NCI-H524 (cell line): ENCODE results near the gene VSTM4.

ENCODE experiments used
- DNase-seq, 2 experiments: peaks; one replicate each; lab custom pipeline; 2025; lab: John Stamatoyannopoulos, UW

The VSTM4 gene

DNA sequence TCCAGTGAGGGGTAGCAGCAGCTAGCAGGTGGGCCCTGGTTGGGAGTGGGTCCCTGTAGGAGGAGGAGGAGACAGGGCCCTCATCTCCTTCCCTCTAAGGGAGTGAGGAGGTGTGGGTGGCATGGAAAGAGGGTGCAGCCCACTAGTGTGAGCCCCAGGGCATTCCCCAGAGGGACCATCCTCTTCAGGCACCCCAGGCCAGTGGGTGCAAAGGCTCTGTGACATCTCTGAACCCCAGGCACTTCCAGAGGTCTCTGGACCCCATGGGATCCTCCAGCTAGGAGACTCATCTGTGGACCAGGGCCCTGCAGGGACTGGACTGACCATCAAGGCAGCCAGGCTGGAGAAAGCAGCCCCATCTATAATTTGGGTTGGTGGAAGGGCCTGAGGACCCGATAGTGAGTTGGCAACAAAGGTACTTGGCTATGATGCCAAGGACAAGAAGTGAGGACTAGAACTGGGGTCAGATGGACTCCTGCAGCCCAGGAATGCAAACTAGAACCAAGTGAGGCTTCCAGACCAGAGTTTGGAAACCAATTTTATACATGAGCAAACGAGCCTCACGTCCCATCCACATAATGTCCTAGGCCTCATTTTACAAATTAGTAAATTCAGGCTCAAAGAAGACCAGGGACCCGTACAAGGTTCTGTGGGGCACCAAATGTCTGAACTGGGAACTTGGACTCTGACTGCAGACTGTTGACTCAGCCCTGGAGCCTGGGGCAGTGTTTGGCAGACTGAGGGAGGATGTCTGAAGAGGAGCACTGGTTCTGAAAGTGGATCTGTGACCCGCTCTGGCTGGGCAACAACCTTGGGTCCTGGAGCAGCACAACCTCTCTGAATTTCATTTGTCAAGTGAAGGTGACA is 1.4 kb upstream of the VSTM4 start:
- no peak for DNase-seq

DNA sequence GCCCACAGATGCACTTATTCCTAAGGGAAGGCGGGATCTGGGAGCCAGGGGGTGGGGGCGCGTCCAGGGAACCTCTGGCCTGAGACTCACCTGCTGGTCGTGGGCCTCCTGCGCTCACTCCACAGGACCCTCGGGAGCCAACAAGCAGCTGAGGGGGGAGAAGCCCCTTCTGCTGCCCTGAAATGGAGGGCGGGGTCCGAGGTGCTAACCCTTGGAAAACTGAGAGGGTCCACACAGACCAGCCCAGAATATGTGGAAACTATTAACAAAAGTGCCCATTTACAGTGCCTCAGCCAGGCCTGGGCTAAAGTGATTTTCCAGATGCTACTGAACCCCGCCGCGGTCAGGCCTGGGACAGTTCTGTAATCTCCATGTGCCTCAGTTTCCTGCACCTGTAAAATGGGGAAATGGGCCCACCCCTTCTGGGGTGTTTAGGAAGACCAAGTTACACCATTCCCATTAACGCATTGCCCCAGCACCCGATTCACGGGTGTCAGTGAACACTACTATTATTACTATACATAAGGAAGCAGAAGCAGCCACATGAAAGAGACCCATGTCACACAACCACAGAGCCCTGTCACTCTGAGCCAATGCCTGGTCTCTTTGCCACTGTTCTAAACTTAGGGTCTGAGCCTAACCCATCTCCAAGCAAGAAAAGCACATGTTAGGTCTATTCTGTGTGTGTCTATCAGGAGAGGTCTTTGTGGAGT is 630 bp upstream of the VSTM4 start:
- DNase-seq: no peak

DNA sequence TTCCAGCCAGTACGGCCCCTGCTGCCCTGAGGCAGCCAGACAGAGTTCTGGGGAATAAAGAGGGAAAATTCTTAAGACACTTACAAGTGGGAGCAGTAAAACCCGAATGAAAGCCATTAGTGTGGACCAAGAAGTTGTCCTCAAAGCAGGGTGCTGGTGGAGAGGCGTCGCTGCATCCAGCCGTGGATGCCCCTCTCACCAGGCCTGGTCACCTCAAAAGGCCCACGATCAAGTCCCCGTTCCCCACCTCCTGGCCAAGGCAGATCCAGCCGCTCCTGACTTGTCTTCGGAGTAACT is 656 bp downstream of the VSTM4 start:
- DNase-seq: no peak

DNA sequence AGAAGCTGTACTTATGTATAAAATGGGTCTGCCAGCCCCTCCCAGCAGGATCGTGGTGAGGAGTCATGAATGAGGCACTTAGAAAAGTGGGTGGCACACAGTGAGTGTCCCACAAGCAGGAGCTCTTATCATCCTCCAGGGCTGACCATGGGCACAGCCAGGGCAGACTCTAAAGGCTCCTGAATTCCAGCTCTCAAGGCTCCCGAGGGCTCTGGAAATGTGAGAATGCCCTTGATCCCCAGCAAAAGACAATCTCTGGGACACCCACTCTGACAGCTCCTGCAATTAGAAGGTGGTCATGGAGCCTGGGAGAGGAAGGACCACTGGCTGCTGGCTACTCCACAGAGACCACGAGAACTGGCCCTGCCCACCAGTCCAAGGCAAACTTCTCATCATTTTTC is 1.6 kb downstream of the VSTM4 start:
- no peak for DNase-seq

DNA sequence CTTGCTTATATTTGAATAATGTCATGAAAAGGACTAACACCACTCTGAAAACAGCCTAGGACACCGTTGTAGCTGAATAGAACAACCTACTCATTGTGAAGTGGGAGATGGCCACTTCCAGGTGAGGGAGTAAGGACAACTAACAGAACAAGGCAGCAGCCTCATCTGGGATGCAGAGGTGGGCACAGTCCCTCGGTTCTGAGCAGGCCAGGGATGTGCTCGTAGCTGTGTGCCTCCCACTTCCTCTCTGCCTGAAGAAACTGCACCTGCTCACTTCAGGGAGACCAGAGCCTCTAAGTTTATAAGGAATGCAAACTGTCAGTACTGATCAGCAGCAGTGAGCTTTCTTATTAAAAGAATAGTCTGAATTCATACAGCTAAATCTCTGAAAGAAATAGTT is 2.5 kb downstream of the VSTM4 start:
- DNase-seq: no peak

DNA sequence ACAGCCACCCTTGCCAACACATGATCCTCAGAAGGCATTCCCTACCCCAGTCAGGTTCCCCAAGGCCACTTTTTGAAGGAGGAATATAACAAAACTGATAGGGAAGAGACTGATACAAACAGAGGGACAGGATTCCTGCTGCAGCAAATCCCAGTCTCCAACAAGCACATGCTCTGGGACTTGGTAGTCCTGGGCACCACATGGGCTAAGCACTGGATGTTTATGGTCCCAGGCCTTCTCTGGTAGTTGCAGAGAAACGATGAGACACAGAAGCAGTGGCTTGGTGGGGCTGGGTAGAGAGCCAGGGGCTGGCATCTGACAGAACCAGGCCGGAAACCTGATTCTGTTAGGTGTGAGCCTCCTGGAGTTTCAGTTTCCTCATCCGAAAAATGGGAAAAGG is 3.2 kb downstream of the VSTM4 start:
- DNase-seq: no peak

DNA sequence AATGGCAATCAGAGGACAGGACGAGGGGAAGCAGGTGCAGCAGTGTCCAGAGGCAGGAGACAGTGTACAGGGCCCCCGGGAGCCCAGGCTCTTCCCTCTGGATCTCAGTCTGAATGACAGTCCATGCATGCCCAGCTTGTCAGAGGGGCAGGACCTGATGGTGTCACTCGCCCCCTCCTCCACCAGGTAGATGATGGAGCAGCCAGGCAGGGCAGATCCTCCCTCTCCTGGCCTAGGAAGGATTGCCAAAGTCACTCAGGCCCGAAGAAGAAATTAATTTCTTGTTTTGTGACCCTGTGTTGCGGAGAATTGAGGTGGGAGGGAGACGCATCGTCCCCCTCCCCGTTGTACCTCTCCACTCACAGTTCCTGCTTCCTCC is 4.0 kb downstream of the VSTM4 start:
- no peak for DNase-seq

DNA sequence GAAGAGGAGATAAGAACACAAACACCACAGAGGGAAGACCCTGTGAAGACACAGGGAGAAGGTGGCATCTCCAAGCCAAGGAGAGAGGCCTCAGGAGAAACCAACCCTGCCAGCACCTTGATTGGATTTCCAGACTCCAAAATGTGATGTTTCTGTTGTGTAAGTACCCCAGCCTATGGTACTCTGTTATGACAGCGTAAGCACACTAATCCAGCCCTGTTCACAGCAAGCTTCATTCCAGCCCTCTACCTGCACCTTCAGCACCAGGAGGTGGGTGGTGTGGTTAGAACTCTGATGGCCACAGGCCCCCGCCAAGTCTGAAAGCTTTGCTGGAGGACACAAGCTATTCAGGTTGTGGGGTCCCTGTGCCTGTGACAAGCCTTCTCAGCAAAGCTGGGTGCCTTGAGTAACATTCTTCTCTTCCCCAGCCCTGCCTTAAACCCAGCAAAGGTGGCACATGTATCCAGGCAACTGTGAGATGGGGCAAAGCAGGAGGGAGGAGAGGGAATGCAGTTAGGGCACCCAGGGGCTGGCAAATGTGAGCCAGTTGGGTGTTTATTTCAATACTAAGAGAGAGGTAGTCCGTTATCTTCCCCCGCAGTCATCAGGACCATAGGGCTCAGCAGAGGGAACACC is 4.5 kb downstream of the VSTM4 start:
- no peak for DNase-seq

DNA sequence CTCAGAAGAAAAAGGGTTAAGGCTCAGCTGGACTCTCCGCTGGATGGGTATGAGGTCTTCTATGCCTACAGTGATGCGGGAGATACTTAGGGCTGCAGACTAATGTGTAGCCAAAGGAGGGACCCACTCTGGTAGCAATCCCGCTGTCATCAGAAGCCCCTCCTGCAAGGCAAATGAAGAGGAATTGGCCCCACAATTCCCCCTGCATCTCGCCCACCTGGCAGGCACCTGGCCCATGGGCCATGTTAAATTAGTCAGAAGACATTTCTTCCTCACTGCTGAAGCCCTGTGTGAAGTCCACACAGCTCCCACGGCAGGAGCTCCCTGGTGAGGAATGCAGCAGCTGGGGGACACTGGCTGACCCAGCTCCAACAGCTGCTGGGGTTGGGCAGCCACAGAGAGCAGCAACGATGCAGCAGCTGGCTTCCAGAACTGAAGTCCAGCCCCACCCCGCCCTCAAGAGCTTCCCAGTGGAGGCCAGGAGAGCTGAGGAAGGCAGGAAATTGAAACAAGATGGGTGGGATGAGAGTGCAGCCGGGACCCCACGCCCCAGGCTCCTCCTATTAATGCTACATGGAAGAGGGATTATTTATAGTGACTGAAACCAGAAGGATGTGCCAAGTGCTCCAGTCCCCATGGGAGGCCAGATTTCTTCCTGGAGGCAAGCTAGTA is 5.5 kb downstream of the VSTM4 start:
- DNase-seq: peak in 1 of 2 experiments; percentile 40

DNA sequence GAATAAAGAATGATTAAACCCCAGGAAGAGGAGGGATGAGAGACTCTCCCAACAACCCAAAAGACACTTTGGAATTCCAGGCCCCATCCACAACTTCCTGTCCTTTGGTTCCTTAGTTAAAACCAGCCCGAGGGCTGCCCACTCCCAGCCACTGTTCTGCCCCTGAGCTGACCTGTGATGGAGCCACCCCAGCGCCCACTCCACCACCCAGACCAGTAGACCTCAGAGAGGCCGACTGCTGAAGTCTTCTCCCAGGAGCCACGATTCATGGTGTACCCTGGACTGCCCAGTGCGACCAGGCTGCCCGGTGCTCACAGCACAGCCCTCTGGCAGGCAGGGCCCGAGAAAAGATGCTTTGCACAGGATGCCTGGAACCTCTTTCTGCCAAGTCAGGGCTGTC is 6.7 kb downstream of the VSTM4 start:
- DNase-seq: no peak

DNA sequence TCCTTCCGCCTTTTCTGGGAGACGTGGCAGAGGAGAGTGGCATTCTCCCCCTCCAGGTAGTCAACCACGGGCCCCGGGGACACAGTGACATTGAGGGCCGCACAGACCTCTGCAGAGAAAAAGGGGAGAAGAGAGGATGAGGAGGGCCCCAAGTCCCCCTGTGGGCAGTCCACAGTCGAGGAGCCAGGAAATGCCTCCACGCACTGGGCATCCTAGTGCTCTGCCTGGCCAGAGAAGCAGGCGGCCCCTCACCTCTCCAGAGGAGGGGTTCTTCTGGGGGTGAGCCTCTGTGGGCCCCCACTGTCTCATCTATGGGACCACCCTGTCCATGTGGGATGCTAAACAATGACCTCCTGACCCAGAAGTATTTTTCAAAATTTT is 7.4 kb downstream of the VSTM4 start:
- DNase-seq: no peak

DNA sequence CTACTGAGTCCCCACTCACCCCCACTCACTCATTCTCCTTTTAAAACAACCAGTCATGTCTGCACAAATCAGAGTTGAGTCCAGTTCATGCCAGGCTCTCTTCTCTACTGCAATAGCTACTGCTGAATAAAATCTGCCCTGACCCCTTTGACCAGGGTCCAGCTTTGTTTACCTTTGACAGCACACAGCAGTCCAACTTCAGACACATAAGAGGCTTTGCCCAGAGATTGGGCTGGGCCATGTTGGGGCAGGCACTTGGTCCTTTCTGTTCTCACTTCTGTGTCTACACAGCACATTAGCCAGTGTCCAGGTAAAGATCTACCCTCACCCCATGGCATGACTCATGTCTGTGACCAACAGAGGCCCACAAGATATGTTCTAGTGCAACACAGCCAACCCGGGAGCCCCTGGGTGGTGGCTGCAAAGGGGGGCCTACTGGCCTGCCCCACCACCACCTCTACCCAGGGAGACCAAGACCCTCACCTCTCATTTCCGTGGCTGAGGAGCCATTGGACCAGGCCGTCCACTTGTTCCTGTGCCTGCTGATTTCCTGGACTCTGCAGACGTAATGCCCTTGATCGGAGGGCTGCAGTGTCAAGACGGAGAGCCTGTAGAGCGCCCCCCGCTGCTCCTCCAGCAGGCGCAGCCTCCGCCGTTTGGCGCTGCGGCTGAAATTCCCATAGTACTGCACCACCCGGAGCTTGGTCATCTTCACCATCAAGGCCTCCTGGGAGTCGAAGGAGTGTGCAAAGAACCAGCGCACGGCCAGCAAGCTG is 8.0 kb downstream of the VSTM4 start:
- DNase-seq: no peak

DNA sequence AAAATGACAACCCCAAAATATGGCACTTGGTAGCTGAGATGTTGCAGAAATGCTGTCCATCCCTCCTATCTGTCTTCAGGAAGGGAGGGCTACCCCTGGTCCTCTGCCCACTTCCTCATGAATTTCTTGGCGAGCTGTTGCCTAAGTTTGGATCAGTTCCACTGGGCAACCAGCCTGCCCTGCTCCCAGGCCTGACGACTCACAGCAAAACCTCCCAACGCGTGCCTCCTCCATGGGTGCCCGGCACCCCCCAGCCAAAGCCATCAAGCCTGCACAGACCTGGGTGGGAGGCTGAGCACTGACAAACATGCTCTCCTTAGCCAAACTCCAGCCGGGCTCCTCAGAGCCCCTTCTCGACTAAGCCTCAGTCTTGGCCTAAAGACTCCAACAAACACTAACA is 8.9 kb downstream of the VSTM4 start:
- DNase-seq: no peak

DNA sequence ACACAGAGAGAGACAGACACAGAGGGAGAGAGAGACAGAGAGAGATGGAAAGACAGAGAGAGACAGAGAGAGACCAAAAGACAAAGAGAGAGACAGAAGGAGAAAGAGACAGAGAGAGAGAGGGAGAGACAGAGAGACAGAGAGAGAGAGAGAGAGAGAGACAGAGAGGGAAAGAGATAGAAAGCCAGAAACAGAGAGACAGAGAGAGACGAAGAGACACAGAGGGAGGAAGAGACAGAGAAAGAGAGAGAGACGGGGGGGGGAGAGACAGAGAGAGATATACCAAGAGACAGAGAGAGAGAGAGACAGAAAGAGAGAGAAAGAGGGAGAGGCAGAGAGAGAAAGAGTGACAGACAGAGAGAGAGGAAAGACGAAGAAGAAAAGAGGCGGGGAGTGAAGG is 10.2 kb downstream of the VSTM4 start:
- DNase-seq: no peak

DNA sequence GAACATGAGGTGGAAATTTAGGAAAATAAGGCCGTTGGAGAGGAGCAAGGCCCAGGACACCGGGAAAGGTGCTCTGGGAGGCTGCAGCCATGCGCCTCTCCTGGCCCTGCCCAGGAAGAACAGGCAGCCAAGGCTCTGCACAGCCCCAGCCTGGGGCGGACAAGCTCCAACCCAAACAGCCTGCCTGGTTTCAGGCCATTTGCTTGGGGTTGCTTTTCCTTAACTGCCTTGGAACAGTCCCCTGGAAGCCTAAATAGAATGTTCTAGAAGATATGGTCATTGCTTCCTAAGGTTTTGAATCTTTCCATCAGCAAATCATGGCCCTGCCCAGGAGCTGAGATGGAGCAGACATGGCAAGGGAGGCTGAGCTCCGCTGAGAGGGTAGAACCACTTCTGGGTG is 11.0 kb downstream of the VSTM4 start:
- no peak for DNase-seq

DNA sequence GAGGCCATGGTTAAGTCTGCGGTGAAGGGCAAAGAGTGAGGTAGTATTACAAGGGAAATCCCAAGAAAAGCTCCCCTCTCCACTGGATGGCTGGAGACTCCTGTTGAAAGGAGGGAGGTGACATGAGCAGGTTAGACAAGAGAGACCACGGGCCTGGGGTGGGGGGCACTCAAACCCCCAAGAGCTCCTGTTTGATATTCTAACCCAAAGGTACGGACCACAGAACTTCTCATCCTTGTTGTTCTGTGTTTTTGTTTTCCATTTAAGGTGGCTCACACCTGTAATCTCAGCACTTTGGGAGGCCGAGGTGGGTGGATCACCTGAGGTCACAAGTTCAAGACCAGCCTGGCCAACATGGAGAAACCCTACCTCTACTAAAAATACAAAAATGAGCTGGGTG is 11.6 kb downstream of the VSTM4 start:
- no peak for DNase-seq

DNA sequence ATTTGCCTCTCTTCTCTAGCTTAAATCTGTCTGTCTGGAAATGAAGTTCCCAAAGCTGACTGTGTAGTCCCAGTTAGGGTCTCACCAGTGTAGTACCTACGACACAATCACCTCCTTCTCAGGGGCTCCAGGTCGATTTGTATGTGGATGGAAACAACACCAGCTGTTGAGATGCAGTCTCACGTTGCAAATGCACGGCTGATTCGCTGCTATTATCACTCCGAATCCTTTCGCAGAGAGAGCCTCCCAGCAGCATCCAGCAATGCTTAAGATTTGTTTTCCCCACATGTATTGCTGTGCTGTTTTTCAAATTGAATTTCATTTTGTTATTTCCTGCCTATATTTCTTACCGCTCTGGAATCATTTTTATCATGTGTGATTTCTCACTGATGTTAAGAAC is 16.3 kb downstream of the VSTM4 start:
- DNase-seq: no peak

DNA sequence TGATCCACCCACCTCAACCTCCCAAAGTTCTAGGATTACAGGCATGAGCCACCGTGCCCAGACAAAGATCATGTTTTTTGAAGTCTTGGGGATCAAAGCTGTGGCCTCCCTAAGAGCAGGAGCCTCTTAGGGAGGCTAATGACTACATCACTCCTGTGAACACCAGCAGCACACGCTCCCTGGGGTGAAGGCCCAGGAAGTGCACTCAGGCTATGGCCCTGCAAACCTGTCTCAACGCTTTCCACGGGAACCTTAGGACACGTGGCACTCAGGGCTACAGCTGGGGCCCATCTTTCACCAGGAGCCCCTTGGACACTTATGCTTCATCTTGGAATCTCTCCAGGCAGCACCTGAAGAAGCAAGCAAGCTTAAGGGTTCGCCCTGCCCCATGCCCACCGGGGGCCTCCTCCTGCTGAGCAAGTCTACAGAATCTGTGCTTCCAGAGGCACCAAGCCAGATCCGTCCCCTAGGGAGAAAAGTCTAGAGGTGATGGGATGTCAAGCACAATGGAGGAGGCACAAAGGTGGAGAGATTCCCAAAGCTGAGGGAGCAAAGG is 18.4 kb downstream of the VSTM4 start:
- DNase-seq: no peak

DNA sequence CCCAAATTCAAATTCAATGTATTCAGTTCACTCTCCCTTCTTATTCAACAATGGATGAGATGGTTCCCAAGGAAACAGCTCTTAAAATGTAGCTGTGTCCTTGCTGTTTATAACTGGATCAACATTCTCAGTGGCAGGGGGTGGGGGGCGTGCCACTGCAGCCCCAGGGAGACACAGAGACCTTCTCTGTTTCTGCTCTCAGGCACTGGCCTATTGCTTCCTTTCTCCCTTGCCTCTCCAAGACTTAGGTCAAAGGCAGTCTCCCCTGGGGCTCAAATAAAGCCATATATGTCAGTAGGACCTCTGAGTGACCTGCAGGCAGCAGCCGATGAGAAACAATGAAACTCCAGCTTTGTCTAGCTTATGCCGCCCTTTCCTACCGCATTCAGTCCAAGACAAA is 20.7 kb downstream of the VSTM4 start:
- no peak for DNase-seq

DNA sequence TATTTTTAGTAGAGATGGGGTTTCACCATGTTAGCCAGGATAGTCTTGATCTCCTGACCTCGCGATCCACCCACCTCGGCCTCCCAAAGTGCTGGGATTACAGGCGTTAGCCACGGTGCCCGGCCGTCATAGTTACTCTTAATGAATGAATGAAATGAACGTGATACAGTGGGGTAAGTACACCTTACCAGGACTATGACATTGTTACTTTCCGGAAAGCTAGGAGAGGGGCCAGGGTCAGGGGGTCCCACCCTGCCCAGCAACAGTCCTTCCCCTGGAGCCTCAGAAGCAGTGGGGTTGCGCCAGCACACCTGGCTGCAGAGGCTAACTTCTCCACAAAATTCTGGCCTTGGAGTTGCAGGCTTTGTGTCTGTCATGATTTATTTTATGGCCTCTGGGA is 21.4 kb downstream of the VSTM4 start:
- DNase-seq: no peak

DNA sequence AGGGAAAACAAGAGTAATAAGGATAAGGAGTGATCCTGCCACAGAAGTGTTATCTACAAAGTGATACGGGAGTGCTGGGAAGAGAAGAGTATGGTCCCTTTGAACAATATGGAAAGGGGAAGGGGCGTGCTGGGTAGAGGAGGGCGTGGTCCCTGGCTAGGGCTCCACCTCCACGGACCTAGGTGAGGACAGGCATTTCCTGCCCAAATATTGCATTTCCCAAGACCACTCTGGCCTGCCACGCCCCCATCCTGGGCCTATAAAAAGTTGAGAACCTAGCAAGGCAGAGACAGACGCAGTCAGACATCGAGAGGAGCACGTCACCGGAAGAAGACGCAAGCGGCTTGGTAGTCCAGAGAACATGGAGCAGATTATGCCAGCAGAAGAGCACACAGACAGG is 22.8 kb downstream of the VSTM4 start:
- DNase-seq: no peak
